ENCODE data around the gene IKBKG. TPM values are rescaled to one million over a fixed set of nuclear protein-coding genes. Genes with fewer than 3 reads are reported as not detected.

IKBKG gene
- total and polyA plus RNA-seq, 2 of the 8 experiments (the other 6 are each of a cell fraction or from before 2014, with no cell fraction given): 17.5 to 18.1 TPM

DNA sequence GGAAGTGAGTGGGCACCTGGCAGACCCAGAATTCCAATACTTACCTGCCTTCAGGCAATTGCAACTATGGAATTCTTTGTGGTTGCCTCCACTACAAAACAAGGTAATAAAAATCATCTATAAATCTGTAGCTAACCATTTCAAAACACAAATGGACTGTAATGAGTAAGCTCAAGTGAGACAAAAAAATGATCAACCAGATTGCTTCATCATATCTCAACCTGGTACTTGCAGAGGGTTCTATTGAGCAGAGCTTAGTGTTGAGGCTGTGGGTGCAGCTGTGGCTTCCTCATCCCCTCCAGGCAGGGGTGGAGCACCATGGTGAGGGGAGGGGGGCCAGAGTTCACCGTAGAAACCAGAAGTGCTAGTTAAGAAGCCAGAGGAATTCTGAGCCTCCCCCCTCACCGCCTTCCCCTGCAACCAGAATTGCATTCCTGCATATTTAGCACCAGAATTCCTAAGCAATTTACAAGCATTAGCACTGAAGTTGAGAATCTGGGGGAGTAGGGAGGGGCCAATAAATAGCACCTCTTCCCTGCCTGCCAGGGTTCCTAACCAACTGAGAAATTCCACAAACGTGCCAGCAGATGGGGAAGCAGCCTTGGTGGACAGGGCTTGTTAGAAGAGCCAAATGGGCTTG is 49.0 kb downstream of the IKBKG start (continued):
- peak in 2 of 3 experiments; percentile 32 to 35; a peak in 2 of 4 replicates for TF ChIP-seq CTCF (IDR thresholded peaks at IDR 0.05; ENCODE audit: control extremely low read depth in 1 of 3, insufficient read depth in 1 of 3, low read depth in 1 of 3, low read length in 3 of 3)
- TF ChIP-seq KDM5A (IDR thresholded peaks at IDR 0.05; ENCODE audit: low read length): no peak
- TF ChIP-seq RFX5 (IDR thresholded peaks at IDR 0.05; ENCODE audit: borderline replicate concordance, low read depth, low read length): no peak
- TF ChIP-seq KDM4A (IDR thresholded peaks at IDR 0.05; ENCODE audit: low read depth, low read length, severe bottlenecking): no peak
- TF ChIP-seq TBP (IDR thresholded peaks at IDR 0.05; ENCODE audit: low read depth, low read length): no peak
- TF ChIP-seq BACH1 (IDR thresholded peaks at IDR 0.05; ENCODE audit: low read length): no peak
- TF ChIP-seq POU5F1 (IDR thresholded peaks at IDR 0.05; ENCODE audit: low read depth, low read length): 0 out of 2 replicates have a peak, but pooled peaks have one; percentile 46
- TF ChIP-seq KDM1A (IDR thresholded peaks at IDR 0.05; ENCODE audit: borderline replicate concordance, low read length): no peak
- no peak for TF ChIP-seq EGR1 (IDR thresholded peaks at IDR 0.05; ENCODE audit: borderline replicate concordance, low read depth, low read length)
- no peak for TF ChIP-seq MAFK (IDR thresholded peaks at IDR 0.05; ENCODE audit: low read depth, low read length)
- TF ChIP-seq POLR2AphosphoS5 (IDR thresholded peaks at IDR 0.05; ENCODE audit: low read depth, low read length): no peak
- no peak for TF ChIP-seq SIRT6 (IDR thresholded peaks at IDR 0.05; ENCODE audit: low read length)
- TF ChIP-seq CTBP2 (IDR thresholded peaks at IDR 0.05; ENCODE audit: borderline replicate concordance, insufficient read depth, insufficient read length, low read length): no peak
- TF ChIP-seq, protein P1, sequence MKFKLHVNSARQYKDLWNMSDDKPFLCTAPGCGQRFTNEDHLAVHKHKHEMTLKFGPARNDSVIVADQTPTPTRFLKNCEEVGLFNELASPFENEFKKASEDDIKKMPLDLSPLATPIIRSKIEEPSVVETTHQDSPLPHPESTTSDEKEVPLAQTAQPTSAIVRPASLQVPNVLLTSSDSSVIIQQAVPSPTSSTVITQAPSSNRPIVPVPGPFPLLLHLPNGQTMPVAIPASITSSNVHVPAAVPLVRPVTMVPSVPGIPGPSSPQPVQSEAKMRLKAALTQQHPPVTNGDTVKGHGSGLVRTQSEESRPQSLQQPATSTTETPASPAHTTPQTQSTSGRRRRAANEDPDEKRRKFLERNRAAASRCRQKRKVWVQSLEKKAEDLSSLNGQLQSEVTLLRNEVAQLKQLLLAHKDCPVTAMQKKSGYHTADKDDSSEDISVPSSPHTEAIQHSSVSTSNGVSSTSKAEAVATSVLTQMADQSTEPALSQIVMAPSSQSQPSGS (IDR thresholded peaks at IDR 0.05; ENCODE audit: low read length): no peak
- TF ChIP-seq, protein P2, sequence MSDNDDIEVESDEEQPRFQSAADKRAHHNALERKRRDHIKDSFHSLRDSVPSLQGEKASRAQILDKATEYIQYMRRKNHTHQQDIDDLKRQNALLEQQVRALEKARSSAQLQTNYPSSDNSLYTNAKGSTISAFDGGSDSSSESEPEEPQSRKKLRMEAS (IDR thresholded peaks at IDR 0.05): no peak
- TF ChIP-seq E2F6 (IDR thresholded peaks at IDR 0.05): no peak
- TF ChIP-seq TCF12 (IDR thresholded peaks at IDR 0.05; ENCODE audit: low read depth, low read length): 0 out of 2 replicates have a peak, but pooled peaks have one; percentile 46
- TF ChIP-seq HDAC6 (IDR thresholded peaks at IDR 0.05; ENCODE audit: low read depth, low read length): no peak
- TF ChIP-seq HDAC2 (IDR thresholded peaks at IDR 0.05; ENCODE audit: borderline replicate concordance in 1 of 2, low read depth in 2 of 2, low read length in 2 of 2): no peak

All from H1 (cell line).